ENCODE measurements around the gene COX6A2.

The COX6A2 gene

GRCh38 chr16:31429796-31430195, 1.6 kb upstream of the COX6A2 start:
- no peak for DNase-seq (ENCODE audit: low read depth)
- TF ChIP-seq CTCF (conservative IDR thresholded peaks at IDR 0.05; ENCODE audit: low read depth, low read length), result no peak
- H3K4me3 ChIP-seq (ENCODE audit: low read length), result no peak overlapping the region

- TF ChIP-seq CTCF (conservative IDR thresholded peaks at IDR 0.05; ENCODE audit: low read depth, low read length), result no peak
- no peak for DNase-seq (ENCODE audit: low read depth)
- H3K4me3 ChIP-seq (ENCODE audit: low read length), result no peak overlapping the region
These were observed 1.2 kb upstream of the COX6A2 start for GRCh38 chr16:31429314-31429713.

GRCh38 chr16:31428638-31429247, 583 bp upstream of the COX6A2 start:
- no peak for TF ChIP-seq CTCF (conservative IDR thresholded peaks at IDR 0.05; ENCODE audit: low read depth, low read length)
- DNase-seq (ENCODE audit: low read depth), result no peak
- H3K4me3 ChIP-seq (ENCODE audit: low read length), result no peak overlapping the region

- no peak overlapping the region for H3K4me3 ChIP-seq (ENCODE audit: low read length)
- TF ChIP-seq CTCF (conservative IDR thresholded peaks at IDR 0.05; ENCODE audit: low read depth, low read length), result no peak
- DNase-seq (ENCODE audit: low read depth), result no peak
These were observed 500 bp downstream of the COX6A2 start for GRCh38 chr16:31427441-31428278.

- DNase-seq (ENCODE audit: low read depth), result no peak
- H3K4me3 ChIP-seq (ENCODE audit: low read length), result no peak overlapping the region
- TF ChIP-seq CTCF (conservative IDR thresholded peaks at IDR 0.05; ENCODE audit: low read depth, low read length), result no peak
These were observed 4.4 kb downstream of the COX6A2 start for GRCh38 chr16:31423801-31424200.

GRCh38 chr16:31423241-31423640, 4.9 kb downstream of the COX6A2 start:
- TF ChIP-seq CTCF (conservative IDR thresholded peaks at IDR 0.05; ENCODE audit: low read depth, low read length), result no peak
- no peak for DNase-seq (ENCODE audit: low read depth)
- no peak overlapping the region for H3K4me3 ChIP-seq (ENCODE audit: low read length)

- DNase-seq (ENCODE audit: low read depth), result no peak
- no peak for TF ChIP-seq CTCF (conservative IDR thresholded peaks at IDR 0.05; ENCODE audit: low read depth, low read length)
- no peak overlapping the region for H3K4me3 ChIP-seq (ENCODE audit: low read length)
These were observed 6.6 kb downstream of the COX6A2 start for GRCh38 chr16:31421587-31421986.
